Fibroblast of the aortic adventitia (primary cell): ENCODE results near the gene CPT1B. TPM values are rescaled to one million over a fixed set of nuclear protein-coding genes. Genes with fewer than 3 reads are reported as not detected.
"Not testable (repeated sequence)": the region's sequence is repeated elsewhere in the genome, so short reads cannot be mapped to it uniquely, and the experiment has no call there.

ENCODE experiments used
- DNase-seq: peaks from one replicate; pipeline ENCODE4 v3.0.0-alpha.2; 2010; ENCODE audit warnings: low read depth
- H3K4me3 ChIP-seq: 2 replicates; pipeline ENCODE4 v1.5.1; 2011; ENCODE audit warnings: low read depth, mild to moderate bottlenecking, control low read depth, low read length, moderate library complexity
- total RNA-seq: library from RNA; depleted of rRNA; stranded (reverse); fragments of >200 nt; gene quantifications from 2 replicates; pipeline ENCODE4 v1.2.3, GENCODE V29; 2012; ENCODE audit warnings: low replicate concordance
- TF ChIP-seq, protein P1 (sequence below): IDR thresholded peaks from 2 replicates; pipeline ENCODE4 v1.5.1; 2011; ENCODE audit warnings: mild to moderate bottlenecking, low read length, control low read depth, inconsistent platforms; ENCODE audit not compliant: insufficient read depth

The CPT1B gene
- total RNA-seq, 1 donor: 1.1 TPM

DNA sequence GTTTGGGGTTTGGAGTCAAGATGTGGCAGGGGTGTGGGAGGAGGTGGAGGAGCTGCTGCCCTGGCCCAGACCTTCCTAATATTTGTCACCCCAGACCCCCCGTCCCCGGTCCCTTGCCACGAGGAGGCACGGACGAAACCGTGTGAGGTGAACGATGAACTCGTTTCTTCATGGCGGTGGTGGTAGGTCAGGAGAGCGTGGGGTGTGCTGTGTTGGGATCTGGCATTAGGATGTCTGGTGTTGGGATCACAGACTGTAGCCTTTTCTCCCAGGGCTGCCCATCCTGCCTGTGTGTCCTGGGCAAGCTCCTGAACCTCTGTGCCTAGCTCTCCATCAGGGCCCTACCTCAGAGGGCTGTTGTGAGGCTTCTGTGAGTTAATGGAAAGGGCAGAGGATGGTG, 30.8 kb upstream of the CPT1B start:
- H3K4me3 ChIP-seq: no peak overlapping the region
- TF ChIP-seq, protein P1, sequence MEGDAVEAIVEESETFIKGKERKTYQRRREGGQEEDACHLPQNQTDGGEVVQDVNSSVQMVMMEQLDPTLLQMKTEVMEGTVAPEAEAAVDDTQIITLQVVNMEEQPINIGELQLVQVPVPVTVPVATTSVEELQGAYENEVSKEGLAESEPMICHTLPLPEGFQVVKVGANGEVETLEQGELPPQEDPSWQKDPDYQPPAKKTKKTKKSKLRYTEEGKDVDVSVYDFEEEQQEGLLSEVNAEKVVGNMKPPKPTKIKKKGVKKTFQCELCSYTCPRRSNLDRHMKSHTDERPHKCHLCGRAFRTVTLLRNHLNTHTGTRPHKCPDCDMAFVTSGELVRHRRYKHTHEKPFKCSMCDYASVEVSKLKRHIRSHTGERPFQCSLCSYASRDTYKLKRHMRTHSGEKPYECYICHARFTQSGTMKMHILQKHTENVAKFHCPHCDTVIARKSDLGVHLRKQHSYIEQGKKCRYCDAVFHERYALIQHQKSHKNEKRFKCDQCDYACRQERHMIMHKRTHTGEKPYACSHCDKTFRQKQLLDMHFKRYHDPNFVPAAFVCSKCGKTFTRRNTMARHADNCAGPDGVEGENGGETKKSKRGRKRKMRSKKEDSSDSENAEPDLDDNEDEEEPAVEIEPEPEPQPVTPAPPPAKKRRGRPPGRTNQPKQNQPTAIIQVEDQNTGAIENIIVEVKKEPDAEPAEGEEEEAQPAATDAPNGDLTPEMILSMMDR: no peak
- DNase-seq: no peak

DNA sequence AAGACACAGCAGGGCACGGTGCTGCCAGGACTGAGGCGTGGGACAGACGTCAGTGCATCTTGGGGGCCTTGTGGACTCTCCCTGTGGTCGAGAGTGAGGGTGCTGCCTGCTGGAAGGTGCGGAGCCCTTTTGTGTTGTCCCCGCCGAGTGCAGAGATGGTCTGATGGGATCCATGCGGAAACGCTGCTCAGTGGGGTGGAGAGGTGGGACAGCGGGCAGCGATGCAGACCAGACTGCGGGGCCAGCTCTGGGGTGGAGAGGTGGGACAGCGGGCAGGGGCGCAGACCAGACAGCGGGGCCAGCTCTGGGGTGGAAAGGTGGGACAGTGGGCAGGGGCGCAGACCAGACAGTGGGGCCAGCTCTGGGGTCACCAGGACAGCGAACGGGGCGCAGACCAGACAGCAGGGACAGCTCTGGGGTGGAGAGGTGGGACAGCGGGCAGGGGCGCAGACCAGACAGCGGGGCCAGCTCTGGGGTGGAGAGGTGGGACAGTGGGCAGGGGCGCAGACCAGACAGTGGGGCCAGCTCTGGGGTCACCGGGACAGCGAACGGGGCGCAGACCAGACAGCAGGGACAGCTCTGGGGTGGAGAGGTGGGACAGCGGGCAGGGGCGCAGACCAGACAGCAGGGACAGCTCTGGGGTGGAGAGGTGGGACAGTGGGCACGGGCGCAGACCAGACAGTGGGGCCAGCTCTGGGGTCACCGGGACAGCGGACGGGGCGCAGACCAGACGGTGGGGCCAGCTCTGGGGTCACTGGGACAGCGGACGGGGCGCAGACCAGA, 30.0 kb upstream of the CPT1B start:
- H3K4me3 ChIP-seq, DNase-seq: not testable (repeated sequence)

DNA sequence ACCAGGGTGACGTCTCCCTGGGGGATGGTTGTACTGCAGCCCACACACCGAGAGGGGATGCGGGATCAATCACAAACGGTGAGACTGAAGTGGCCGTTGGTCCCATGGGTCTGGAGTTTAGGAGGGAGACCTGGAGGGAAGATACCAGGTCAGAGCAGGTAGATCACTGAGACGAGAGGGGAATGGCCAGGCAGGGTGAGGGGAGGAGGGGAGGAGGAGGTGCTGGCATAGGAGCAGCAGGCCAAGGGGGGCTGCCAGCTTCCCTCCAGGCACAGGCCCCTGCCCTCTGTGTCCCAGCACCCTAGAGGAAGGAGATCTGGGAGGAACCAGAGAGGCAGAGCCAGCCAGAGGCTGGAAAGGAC, 29.4 kb upstream of the CPT1B start:
- TF ChIP-seq, protein P1: no peak
- DNase-seq: no peak

DNA sequence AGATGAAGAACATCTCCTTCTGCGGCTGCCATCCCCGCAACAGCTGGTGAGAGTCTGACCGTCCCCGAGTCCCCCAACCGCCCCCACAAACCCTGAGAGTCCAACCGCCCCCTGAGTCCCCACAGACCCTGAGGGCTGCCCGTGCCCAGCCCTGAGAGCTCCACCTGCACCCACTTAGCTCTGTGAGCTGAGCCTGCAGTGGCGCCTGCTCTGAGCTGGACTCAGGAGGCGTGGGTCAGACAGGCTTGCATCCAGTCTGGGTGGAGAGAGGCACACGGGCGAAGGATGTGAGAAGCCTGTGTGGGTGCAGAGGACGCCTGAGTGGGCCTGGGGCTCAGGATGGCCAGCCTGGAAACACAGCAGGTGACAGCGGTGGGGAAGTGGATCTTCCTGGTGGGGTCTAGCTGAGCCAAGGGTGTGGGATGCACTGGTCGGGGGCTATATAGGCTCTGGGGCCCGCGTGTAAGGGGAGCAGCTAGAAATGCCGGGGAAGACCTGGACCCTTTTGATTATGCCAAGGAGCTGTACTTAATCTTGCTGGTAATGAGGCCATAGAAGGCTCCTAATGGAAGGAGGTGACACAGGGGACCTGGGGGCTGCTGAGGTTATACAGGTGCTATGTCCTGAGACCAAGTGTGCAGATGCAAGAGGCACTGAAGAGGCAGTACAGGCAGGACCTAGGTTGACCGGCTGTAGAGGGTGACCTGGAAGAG, 28.9 kb upstream of the CPT1B start:
- DNase-seq: no peak
- TF ChIP-seq, protein P1: no peak

More for the DNA sequence above, 29.4 kb upstream of the CPT1B start:
- H3K4me3 ChIP-seq: no peak overlapping the region

DNA sequence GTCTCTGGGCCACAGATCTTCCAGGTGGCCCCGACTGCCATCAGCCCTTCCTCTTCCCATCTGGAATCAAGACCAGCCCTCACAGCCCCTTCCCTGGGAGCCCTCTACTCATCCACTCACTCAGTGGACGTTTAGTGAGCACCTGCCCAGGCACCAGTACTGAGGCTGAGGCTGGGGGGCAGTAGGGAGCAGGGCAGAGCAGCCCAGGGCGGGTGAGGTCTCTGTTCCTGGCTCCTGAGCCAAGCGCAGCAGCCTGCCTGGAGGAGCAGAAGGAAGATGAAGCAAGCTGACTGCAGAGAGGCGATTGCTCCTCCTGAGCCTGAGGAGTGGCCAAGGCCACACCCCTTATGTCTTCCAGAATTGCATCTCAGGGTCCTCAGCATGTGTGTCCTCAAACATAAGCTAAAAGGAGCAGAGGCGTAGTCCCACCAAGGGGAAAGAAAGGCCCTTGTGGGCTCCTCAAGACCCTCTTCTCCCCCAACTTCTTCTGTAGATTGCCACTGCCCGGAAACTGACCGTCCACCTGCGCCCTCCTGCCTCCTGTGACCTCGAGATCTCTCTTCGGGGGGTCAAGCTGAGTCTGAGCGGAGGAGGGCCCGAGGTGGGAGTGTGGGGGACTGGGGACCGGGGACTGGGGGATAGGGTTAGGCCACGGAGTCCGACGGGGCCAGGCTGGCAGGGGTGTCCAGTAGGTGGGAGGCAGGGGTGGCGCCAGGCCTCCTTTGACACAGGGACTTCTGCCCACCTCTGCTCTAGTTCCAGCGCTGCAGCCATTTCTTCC, 28.1 kb upstream of the CPT1B start:
- H3K4me3 ChIP-seq: no peak overlapping the region
- no peak for DNase-seq
- TF ChIP-seq, protein P1: no peak

More for the DNA sequence above, 28.9 kb upstream of the CPT1B start:
- H3K4me3 ChIP-seq: no peak overlapping the region

DNA sequence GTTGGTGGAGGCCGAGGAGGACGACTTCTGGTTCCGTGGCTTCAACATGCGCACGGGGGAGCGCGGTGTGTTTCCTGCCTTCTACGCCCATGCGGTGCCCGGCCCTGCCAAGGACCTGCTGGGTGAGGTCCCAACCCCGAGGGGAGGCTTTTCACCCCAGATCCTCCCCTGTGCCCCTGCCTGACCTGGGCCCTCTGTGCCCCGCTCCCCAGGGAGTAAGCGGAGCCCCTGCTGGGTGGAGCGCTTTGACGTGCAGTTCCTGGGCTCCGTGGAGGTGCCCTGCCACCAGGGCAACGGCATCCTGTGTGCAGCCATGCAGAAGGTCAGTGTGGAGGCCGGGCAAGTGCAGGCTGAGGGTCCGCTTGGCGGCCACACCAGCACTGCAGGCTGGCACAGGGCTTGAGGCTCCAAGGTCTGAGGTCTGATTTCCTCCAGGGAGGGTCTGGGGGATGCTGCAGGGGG, 27.4 kb upstream of the CPT1B start:
- TF ChIP-seq, protein P1: no peak
- no peak overlapping the region for H3K4me3 ChIP-seq
- DNase-seq: no peak
